HCT116 (cell line): Measurements from ENCODE around the gene SRSF2. TPM values are rescaled to one million over a fixed set of nuclear protein-coding genes. Genes with fewer than 3 reads are reported as not detected.

Source experiments
- ATAC-seq: fragments of 200-7000 bp; cut with Tn5 transposase; 2 replicates; pipeline ENCODE4 v1.9.1; 2020; ENCODE audit warnings: mild to moderate bottlenecking, moderate library complexity
- BruUV-seq: library from RNA; stranded (reverse); fragments of 400-500 nt; replicated peaks from 2 replicates; lab custom pipeline; 2021; lab: Mats Ljungman, UMichigan
- CTCF ChIA-PET: fragments of 300-600 bp; sonication (Branson Sonifier 250); formaldehyde crosslinking; loops from one replicate; lab custom pipeline; 2021; ENCODE audit warnings: antibody characterized with exemption; lab: Charles Lee
- POLR2A ChIA-PET: fragments of 300-600, 350-600 bp; sonication (Branson Sonifier 250); formaldehyde crosslinking; loops from one replicate; lab custom pipeline; 2021; ENCODE audit warnings: antibody characterized with exemption; lab: Charles Lee
- RAD21 ChIA-PET, 2 experiments: fragments of 300-600 bp; sonication (Branson Sonifier 250); formaldehyde crosslinking; loops; one replicate each; lab custom pipeline; 2023; ENCODE audit warnings: low total read pairs in 2 of 2; ENCODE audit not compliant: uncharacterized antibody in 2 of 2, unreplicated experiment in 2 of 2, low non-redundant PET in 1 of 2; lab: Charles Lee
- DNase-seq: peaks from one replicate; pipeline ENCODE4 v3.0.0-alpha.2; 2010; ENCODE audit warnings: low read depth, low spot score
- H2AFZ ChIP-seq: fragments of 200-600 bp; shearing (Covaris generic), sonication (generic); 2 replicates; pipeline ENCODE4 v1.6.1; 2017; ENCODE audit warnings: low read depth, mixed run types, mixed read lengths, antibody characterized with exemption, low read length; ENCODE audit not compliant: poor library complexity, severe bottlenecking
- H3K27ac ChIP-seq: 2 replicates; pipeline ENCODE4 v1.5.1; 2012; ENCODE audit warnings: low read depth, low read length
- H3K27me3 ChIP-seq: fragments of 200-600 bp; sonication (generic); 2 replicates; pipeline ENCODE4 v1.6.1; 2016; ENCODE audit warnings: mixed run types, low read length, mixed read lengths; ENCODE audit not compliant: insufficient read depth
- H3K36me3 ChIP-seq, 2 experiments: fragments of 200-500 bp in 1 of 2; fragments of 200-600 bp in 1 of 2; sonication (Bioruptor generic) in 1 of 2; sonication (generic) in 1 of 2; 2 replicates each; pipeline versions ENCODE4 v1.5.1 to v1.6.1; 2014 to 2016; ENCODE audit warnings: low read length in 2 of 2, inconsistent platforms in 1 of 2, mixed read lengths in 1 of 2, mixed run types in 1 of 2; ENCODE audit not compliant: insufficient read depth in 2 of 2, control insufficient read depth in 1 of 2
- H3K4me1 ChIP-seq, 2 experiments: fragments of 200-600 bp in 1 of 2; sonication (generic) in 1 of 2; 2 replicates each; pipeline versions ENCODE4 v1.5.1 to v1.6.1; 2012 to 2017; ENCODE audit warnings: low read length in 2 of 2, inconsistent platforms in 1 of 2, mild to moderate bottlenecking in 1 of 2, mixed read lengths in 1 of 2, mixed run types in 1 of 2, moderate library complexity in 1 of 2; ENCODE audit not compliant: insufficient read depth in 2 of 2, control insufficient read depth in 1 of 2
- H3K4me2 ChIP-seq: fragments of 200-600 bp; sonication (generic); 2 replicates; pipeline ENCODE4 v1.6.1; 2017; ENCODE audit warnings: mixed run types, low read length, mixed read lengths
- H3K4me3 ChIP-seq, 2 experiments: fragments of 200-600 bp in 1 of 2; sonication (generic) in 1 of 2; replicated peaks in 1 of 2; 2 replicates each; pipeline ENCODE4 v1.5.1; 2011 to 2016; ENCODE audit warnings: low read length in 2 of 2, control low read depth in 1 of 2, low read depth in 1 of 2, mild to moderate bottlenecking in 1 of 2, mixed read lengths in 1 of 2, mixed run types in 1 of 2
- H3K79me2 ChIP-seq: fragments of 200-600 bp; sonication (generic); 2 replicates; pipeline ENCODE4 v1.6.1; 2017; ENCODE audit warnings: mild to moderate bottlenecking, mixed run types, low read length, moderate library complexity, mixed read lengths; ENCODE audit not compliant: insufficient read depth
- H3K9ac ChIP-seq: fragments of 200-600 bp; sonication (generic); 2 replicates; pipeline ENCODE4 v1.6.1; 2016; ENCODE audit warnings: low read length, mixed read lengths
- H3K9me2 ChIP-seq: fragments of 200-600 bp; sonication (generic), shearing (Covaris generic); 2 replicates; pipeline ENCODE4 v1.6.1; 2017; ENCODE audit warnings: mixed run types, mild to moderate bottlenecking, moderate library complexity; ENCODE audit not compliant: insufficient read depth
- H3K9me3 ChIP-seq, 2 experiments: fragments of 200-500 bp in 1 of 2; fragments of 200-600 bp in 1 of 2; sonication (Bioruptor generic) in 1 of 2; sonication (generic) in 1 of 2; 2 replicates each; pipeline ENCODE4 v1.6.1; 2014 to 2017; ENCODE audit warnings: low read length in 2 of 2, mixed read lengths in 2 of 2, inconsistent platforms in 1 of 2, low read depth in 1 of 2, mild to moderate bottlenecking in 1 of 2, mixed run types in 1 of 2, moderate library complexity in 1 of 2; ENCODE audit not compliant: control insufficient read depth in 1 of 2, insufficient read depth in 1 of 2
- H4K20me1 ChIP-seq: fragments of 200-600 bp; sonication (generic), shearing (Covaris generic); 2 replicates; pipeline ENCODE4 v1.6.1; 2017; ENCODE audit warnings: mixed run types, mild to moderate bottlenecking, moderate library complexity; ENCODE audit not compliant: insufficient read depth
- CBX3 ChIP-seq: IDR thresholded peaks from 2 replicates; pipeline ENCODE4 v1.6.1; 2012; ENCODE audit warnings: low read depth
- EGR1 ChIP-seq: IDR thresholded peaks from 2 replicates; pipeline ENCODE4 v1.6.1; 2012; ENCODE audit warnings: low read depth
- EZH2 ChIP-seq: fragments of 200-600 bp; sonication (generic); IDR thresholded peaks from 2 replicates; pipeline ENCODE4 v1.6.1; 2017; ENCODE audit warnings: antibody characterized with exemption, mixed run types
- POLR2A ChIP-seq: IDR thresholded peaks from 2 replicates; pipeline ENCODE4 v1.7.0; 2011; ENCODE audit warnings: borderline replicate concordance; ENCODE audit not compliant: insufficient read depth, insufficient read length; ENCODE audit errors: extremely low read depth
- POLR2AphosphoS5 ChIP-seq: IDR thresholded peaks from 2 replicates; pipeline ENCODE4 v1.6.1; 2011; ENCODE audit warnings: mild to moderate bottlenecking, low read depth, low read length, moderate library complexity
- RAD21 ChIP-seq: IDR thresholded peaks from 2 replicates; pipeline ENCODE4 v1.6.1; 2012; ENCODE audit warnings: low read depth, mild to moderate bottlenecking
- SIN3A ChIP-seq: IDR thresholded peaks from 2 replicates; pipeline ENCODE4 v1.6.1; 2012; ENCODE audit warnings: low read depth
- SRF ChIP-seq: IDR thresholded peaks from 2 replicates; pipeline ENCODE4 v1.6.1; 2012; ENCODE audit warnings: low read depth
- intact Hi-C: fragments of 100-400 bp; cut with micrococcal nuclease; formaldehyde crosslinking; loops from 2 replicates; pipeline ENCODE4 v1.10.0; 2022
- total RNA-seq: library from RNA; stranded (reverse); gene quantifications from one replicate; pipeline ENCODE4 v1.2.1, GENCODE V29; 2021; ENCODE audit not compliant: unreplicated experiment
- TF ChIP-seq, protein P1 (sequence below): IDR thresholded peaks from 2 replicates; pipeline ENCODE4 v1.6.1; 2012; ENCODE audit warnings: low read depth
- TF ChIP-seq, protein P2 (sequence below): IDR thresholded peaks from 2 replicates; pipeline ENCODE4 v1.6.1; 2012
- TF ChIP-seq, protein P3 (sequence below): IDR thresholded peaks from 2 replicates; pipeline ENCODE4 v1.6.1; 2011; ENCODE audit warnings: mild to moderate bottlenecking, low read length, moderate library complexity; ENCODE audit not compliant: insufficient replicate concordance; ENCODE audit errors: extremely low read depth

Gene SRSF2
- total RNA-seq, 1 experiment from 2014 or later: 422 TPM

DNA sequence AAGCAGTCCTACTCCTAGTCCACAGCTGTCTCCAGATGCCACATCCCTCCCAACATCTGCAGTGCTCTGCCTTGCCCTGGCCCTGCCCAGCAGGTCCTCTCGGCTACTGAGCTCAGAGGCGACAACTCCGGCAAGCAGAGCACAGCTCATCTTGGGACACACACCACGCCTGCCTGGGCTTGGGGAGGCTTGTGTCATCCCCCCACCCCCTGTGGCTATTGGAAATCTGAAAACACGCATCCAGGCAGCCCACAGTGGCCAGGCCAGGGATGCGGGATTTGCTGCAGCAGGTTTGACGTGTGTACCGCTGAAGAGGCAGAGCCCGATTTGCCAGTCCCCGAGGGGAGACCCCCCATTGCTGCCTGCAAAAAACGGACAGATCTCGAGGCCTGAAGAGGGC, 51.8 kb downstream of the SRSF2 start:
- TF ChIP-seq POLR2AphosphoS5: no peak
- TF ChIP-seq SRF: no peak
- TF ChIP-seq, protein P1, sequence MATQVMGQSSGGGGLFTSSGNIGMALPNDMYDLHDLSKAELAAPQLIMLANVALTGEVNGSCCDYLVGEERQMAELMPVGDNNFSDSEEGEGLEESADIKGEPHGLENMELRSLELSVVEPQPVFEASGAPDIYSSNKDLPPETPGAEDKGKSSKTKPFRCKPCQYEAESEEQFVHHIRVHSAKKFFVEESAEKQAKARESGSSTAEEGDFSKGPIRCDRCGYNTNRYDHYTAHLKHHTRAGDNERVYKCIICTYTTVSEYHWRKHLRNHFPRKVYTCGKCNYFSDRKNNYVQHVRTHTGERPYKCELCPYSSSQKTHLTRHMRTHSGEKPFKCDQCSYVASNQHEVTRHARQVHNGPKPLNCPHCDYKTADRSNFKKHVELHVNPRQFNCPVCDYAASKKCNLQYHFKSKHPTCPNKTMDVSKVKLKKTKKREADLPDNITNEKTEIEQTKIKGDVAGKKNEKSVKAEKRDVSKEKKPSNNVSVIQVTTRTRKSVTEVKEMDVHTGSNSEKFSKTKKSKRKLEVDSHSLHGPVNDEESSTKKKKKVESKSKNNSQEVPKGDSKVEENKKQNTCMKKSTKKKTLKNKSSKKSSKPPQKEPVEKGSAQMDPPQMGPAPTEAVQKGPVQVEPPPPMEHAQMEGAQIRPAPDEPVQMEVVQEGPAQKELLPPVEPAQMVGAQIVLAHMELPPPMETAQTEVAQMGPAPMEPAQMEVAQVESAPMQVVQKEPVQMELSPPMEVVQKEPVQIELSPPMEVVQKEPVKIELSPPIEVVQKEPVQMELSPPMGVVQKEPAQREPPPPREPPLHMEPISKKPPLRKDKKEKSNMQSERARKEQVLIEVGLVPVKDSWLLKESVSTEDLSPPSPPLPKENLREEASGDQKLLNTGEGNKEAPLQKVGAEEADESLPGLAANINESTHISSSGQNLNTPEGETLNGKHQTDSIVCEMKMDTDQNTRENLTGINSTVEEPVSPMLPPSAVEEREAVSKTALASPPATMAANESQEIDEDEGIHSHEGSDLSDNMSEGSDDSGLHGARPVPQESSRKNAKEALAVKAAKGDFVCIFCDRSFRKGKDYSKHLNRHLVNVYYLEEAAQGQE: no peak
- no peak for TF ChIP-seq POLR2A
- no peak for TF ChIP-seq RAD21
- no peak for TF ChIP-seq EGR1
- no peak for TF ChIP-seq SIN3A
- TF ChIP-seq EZH2: no peak
- TF ChIP-seq, protein P2, sequence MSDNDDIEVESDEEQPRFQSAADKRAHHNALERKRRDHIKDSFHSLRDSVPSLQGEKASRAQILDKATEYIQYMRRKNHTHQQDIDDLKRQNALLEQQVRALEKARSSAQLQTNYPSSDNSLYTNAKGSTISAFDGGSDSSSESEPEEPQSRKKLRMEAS: no peak
- no peak for TF ChIP-seq CBX3
- TF ChIP-seq, protein P3, sequence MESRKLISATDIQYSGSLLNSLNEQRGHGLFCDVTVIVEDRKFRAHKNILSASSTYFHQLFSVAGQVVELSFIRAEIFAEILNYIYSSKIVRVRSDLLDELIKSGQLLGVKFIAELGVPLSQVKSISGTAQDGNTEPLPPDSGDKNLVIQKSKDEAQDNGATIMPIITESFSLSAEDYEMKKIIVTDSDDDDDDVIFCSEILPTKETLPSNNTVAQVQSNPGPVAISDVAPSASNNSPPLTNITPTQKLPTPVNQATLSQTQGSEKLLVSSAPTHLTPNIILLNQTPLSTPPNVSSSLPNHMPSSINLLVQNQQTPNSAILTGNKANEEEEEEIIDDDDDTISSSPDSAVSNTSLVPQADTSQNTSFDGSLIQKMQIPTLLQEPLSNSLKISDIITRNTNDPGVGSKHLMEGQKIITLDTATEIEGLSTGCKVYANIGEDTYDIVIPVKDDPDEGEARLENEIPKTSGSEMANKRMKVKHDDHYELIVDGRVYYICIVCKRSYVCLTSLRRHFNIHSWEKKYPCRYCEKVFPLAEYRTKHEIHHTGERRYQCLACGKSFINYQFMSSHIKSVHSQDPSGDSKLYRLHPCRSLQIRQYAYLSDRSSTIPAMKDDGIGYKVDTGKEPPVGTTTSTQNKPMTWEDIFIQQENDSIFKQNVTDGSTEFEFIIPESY: no peak
- TF ChIP-seq, all 23 proteins: peak for 0
- ATAC-seq (no peak), DNase-seq (no peak)
- Histone ChIP-seq H3K79me2 (no peaks in the 10 kb centered on the region), H4K20me1 (no peaks in the 10 kb centered on the region), H3K9me2 (no peaks in the 10 kb centered on the region), H3K4me2 (no peak overlapping the region), H3K27me3 (no peaks in the 10 kb centered on the region), H3K9ac (no peak overlapping the region), H3K9me3 (no peaks in the 10 kb centered on the region), H2AFZ (no peak overlapping the region), H3K27ac (no peak overlapping the region), H3K36me3 (peaks cover 0 to 2% of the 10 kb centered on the region in 2 experiments; a peak in 1 of 4 replicates), H3K4me3 (no peak overlapping the region), H3K4me1 (peaks cover 22 to 24% of the 10 kb centered on the region in 2 experiments)
- POLR2A ChIA-PET: interaction anchor here (0.7 to 1.9 kb wide), 2 partner anchors 13 to 128 kb away, joined by 3 to 4 read pairs; no protein-coding TSS in a partner anchor
- CTCF ChIA-PET: interaction anchor here (1.8 kb wide), 1 partner anchor 13 kb away, joined by 5 read pairs; no protein-coding TSS in a partner anchor
- RAD21 ChIA-PET: no interaction called here
- intact Hi-C loops: no loop called here
- BruUV-seq: no TSS peak
